GM12878 (cell line): Measurements from ENCODE around the gene EPHA4. TPM values are rescaled to one million over a fixed set of nuclear protein-coding genes. Genes with fewer than 3 reads are reported as not detected.

Experiments used
- ATAC-seq: fragments of 200-7000 bp; cut with Tn5 transposase; 3 replicates; pipeline ENCODE4 v1.9.1; 2020; ENCODE audit warnings: mild to moderate bottlenecking, moderate library complexity
- BruUV-seq: library from RNA; stranded (reverse); fragments of 400-500 nt; replicated peaks from 2 replicates; lab custom pipeline; 2021; lab: Mats Ljungman, UMichigan
- CTCF ChIA-PET: fragments of 300-600 bp; sonication (Branson Sonifier 250); formaldehyde crosslinking; extraction: SDS; loops from one replicate; lab custom pipeline; 2021; ENCODE audit warnings: inconsistent platforms; lab: Yijun Ruan, JAX
- POLR2A ChIA-PET: fragments of 350-600 bp; formaldehyde crosslinking; extraction: SDS; loops from one replicate; lab custom pipeline; 2021; ENCODE audit warnings: inconsistent platforms; lab: Charles Lee
- RAD21 ChIA-PET: fragments of 300-600 bp; sonication (Branson Sonifier 250); formaldehyde crosslinking; loops from one replicate; lab custom pipeline; 2023; ENCODE audit warnings: antibody characterized with exemption; ENCODE audit not compliant: unreplicated experiment; lab: Charles Lee
- SMC1A ChIA-PET: fragments of 300-600 bp; sonication (Branson Sonifier 250); formaldehyde crosslinking; loops from one replicate; lab custom pipeline; 2023; ENCODE audit not compliant: unreplicated experiment, uncharacterized antibody; lab: Charles Lee
- DNase-seq: peaks from one replicate; pipeline ENCODE4 v3.0.0-alpha.2; 2011; ENCODE audit warnings: low read depth, low spot score
- FAIRE-seq: peaks from 3 replicates; lab custom pipeline; 2011; peaks lifted over from hg19 to GRCh38; lab: Jason Lieb, UNC
- H2AFZ ChIP-seq: 2 replicates; pipeline ENCODE4 v1.6.0; 2011; ENCODE audit warnings: low read depth, low read length, control low read depth; ENCODE audit not compliant: control insufficient read depth
- H3K27ac ChIP-seq: 2 replicates; pipeline ENCODE4 v1.5.1; 2011; ENCODE audit warnings: control low read depth; ENCODE audit not compliant: control insufficient read depth, insufficient read depth
- H3K27me3 ChIP-seq, 2 experiments: replicated peaks in 1 of 2; 2 replicates each; pipeline versions ENCODE4 v1.6.0 to v1.6.1; 2011; ENCODE audit warnings: low read length in 1 of 2; ENCODE audit not compliant: control insufficient read depth in 2 of 2, insufficient read depth in 2 of 2
- H3K36me3 ChIP-seq, 2 experiments: 2 replicates each; pipeline ENCODE4 v1.5.1; 2011; ENCODE audit warnings: low read length in 1 of 2; ENCODE audit not compliant: control insufficient read depth in 2 of 2, insufficient read depth in 2 of 2
- H3K4me1 ChIP-seq: 2 replicates; pipeline ENCODE4 v1.6.1; 2011; ENCODE audit warnings: mild to moderate bottlenecking, low read length, moderate library complexity, mixed read lengths; ENCODE audit not compliant: control insufficient read depth, insufficient read depth
- H3K4me2 ChIP-seq: 2 replicates; pipeline ENCODE4 v1.6.0; 2011; ENCODE audit warnings: control low read depth; ENCODE audit not compliant: control insufficient read depth, insufficient read depth
- H3K4me3 ChIP-seq: fragments of 200-600 bp; sonication (generic); 2 replicates; pipeline ENCODE4 v1.5.1; 2016
- H3K79me2 ChIP-seq: 2 replicates; pipeline ENCODE4 v1.6.0; 2011; ENCODE audit warnings: low read length; ENCODE audit not compliant: control insufficient read depth, insufficient read depth
- H3K9ac ChIP-seq: 2 replicates; pipeline ENCODE4 v1.8.0; 2011; ENCODE audit warnings: low read length, control low read depth, mixed read lengths; ENCODE audit not compliant: control insufficient read depth, insufficient read depth
- H3K9me3 ChIP-seq: replicated peaks from 3 replicates; pipeline ENCODE4 v1.5.1; 2011; ENCODE audit warnings: mild to moderate bottlenecking, low read length; ENCODE audit not compliant: control insufficient read depth, insufficient read depth
- H4K20me1 ChIP-seq: 2 replicates; pipeline ENCODE4 v1.6.0; 2011; ENCODE audit not compliant: control insufficient read depth, insufficient read depth
- CBX5 ChIP-seq: sonication (generic); IDR thresholded peaks from 2 replicates; pipeline ENCODE4 v1.6.1; 2016; ENCODE audit warnings: low read depth, moderate library complexity, mild to moderate bottlenecking, inconsistent platforms
- CHD2 ChIP-seq: IDR thresholded peaks from 2 replicates; pipeline ENCODE4 v1.6.1; 2011; ENCODE audit warnings: low read depth, low read length, improper control_type of control experiment, borderline replicate concordance
- MEF2B ChIP-seq: fragments of 450-650 bp; IDR thresholded peaks from 2 replicates; pipeline ENCODE4 v1.6.1; 2018; ENCODE audit warnings: mild to moderate bottlenecking, moderate library complexity; ENCODE audit not compliant: partially characterized antibody, poor library complexity, severe bottlenecking
- MTA3 ChIP-seq: IDR thresholded peaks from 2 replicates; pipeline ENCODE4 v1.6.1; 2012; ENCODE audit warnings: low read length, inconsistent platforms, borderline replicate concordance
- MYB ChIP-seq: fragments of 150-350 bp; IDR thresholded peaks from 2 replicates; pipeline ENCODE4 v1.6.1; 2014; ENCODE audit warnings: mild to moderate bottlenecking, low read depth, low read length, borderline replicate concordance
- SMC3 ChIP-seq: IDR thresholded peaks from 2 replicates; pipeline ENCODE4 v1.6.1; 2011; ENCODE audit warnings: low read length, improper control_type of control experiment, borderline replicate concordance
- WGBS: methylation state at CpG from one replicate; pipeline ENCODE4 v1.1.6; 2016; ENCODE audit warnings: low lambda C conversion rate; ENCODE audit not compliant: insufficient replicate concordance, insufficient coverage; ENCODE audit errors: missing lambda C conversion rate; 5-methylcytosine and 5-hydroxymethylcytosine counted together
- in situ Hi-C: fragments of 300-500 bp; cut with MboI; formaldehyde crosslinking; loops from 9 replicates; pipeline ENCODE4 v1.14.3; 2018; ENCODE audit warnings: mixed read lengths
- intact Hi-C: fragments of 100-400 bp; cut with micrococcal nuclease; formaldehyde crosslinking; loops from one replicate; pipeline ENCODE4 v1.14.2; 2022; ENCODE audit not compliant: unreplicated experiment
- polyA plus RNA-seq, 11 experiments: library from polyadenylated mRNA; depleted of rRNA in 4 of 11; unstranded in 6 of 11; stranded (reverse) in 5 of 11; fragments of >200 nt; fragmentation: Nextera tagmentation in 4 of 11; fragmentation: Illumina TruSeq in 1 of 11; extraction: Ambion mirVana in 4 of 11; extraction: Trizol in 1 of 11; gene quantifications; 1 replicate in 1 of 11; 2 replicates in 10 of 11; pipeline versions ENCODE4 v1.2.1 to v1.2.3, GENCODE V29; 2011 to 2016; ENCODE audit warnings: inconsistent platforms in 2 of 11, missing spikeins in 2 of 11, low read depth in 1 of 11
- total RNA-seq, 4 experiments: library from RNA; depleted of rRNA in 3 of 4; stranded (reverse); fragments of >200 nt in 3 of 4; fragmentation: Illumina TruSeq in 1 of 4; extraction: Trizol in 1 of 4; gene quantifications; 2 replicates each; pipeline versions ENCODE4 v1.2.1 to v1.2.3, GENCODE V29; 2013 to 2021
- TF ChIP-seq, protein P1 (sequence below): fragments of 450-650 bp; IDR thresholded peaks from 2 replicates; pipeline ENCODE4 v1.6.1; 2018; ENCODE audit warnings: borderline replicate concordance, mild to moderate bottlenecking; ENCODE audit not compliant: partially characterized antibody
- TF ChIP-seq, protein P2 (sequence below), 3 experiments: IDR thresholded peaks in 2 of 3; conservative IDR thresholded peaks in 1 of 3; 2 replicates each; pipeline ENCODE4 v1.5.1; 2011; ENCODE audit warnings: low read depth in 3 of 3, low read length in 3 of 3, mild to moderate bottlenecking in 3 of 3, control low read depth in 2 of 3, moderate library complexity in 2 of 3, inconsistent platforms in 1 of 3, mixed read lengths in 1 of 3; ENCODE audit not compliant: control insufficient read depth in 2 of 3, insufficient read depth in 1 of 3; ENCODE audit errors: extremely low read depth in 1 of 3

Gene EPHA4
- total and polyA plus RNA-seq, 10 of the 15 experiments (the other 5 are each of a cell fraction or from before 2014, with no cell fraction given): 0.06 to 1.5 (median 0.33) TPM; not detected in 1

DNA sequence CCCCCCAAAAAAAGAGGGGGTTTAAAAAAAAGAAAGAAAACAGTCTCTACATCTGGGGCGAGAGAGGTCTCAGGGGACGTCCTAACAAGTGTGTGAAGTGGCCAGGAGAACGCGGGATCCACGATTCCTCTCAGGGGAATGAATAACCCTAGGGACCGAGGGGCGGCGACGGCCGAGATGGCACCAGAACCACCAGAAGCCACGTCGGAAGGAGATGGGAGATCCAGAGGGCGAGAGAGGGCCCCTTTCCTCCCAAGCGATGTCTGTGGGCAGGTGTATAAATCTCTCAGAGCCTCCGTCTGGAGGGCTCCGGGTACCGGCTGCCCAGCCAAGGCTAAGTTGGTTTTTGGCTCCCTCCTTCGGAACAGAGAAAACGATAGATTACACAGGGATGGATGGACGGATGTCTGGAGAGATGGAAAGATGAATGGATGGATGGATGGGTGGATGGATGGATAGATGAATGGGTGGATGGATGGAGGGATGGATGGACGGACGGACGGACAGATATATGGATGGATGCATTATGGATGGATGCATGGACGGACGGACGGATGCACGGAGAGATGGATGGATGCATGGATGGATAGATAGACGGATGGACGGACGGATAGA is 1.7 kb downstream of the EPHA4 start:
- ChIA-PET CTCF (no interaction called here), SMC1A (no interaction called here), RAD21 (no interaction called here), POLR2A (no interaction called here)
- Histone ChIP-seq H3K4me1 (peaks cover 14% of the 10 kb centered on the region), H3K4me3 (no peak overlapping the region), H3K9me3 (no peaks in the 10 kb centered on the region), H3K27me3 (peaks cover 0 to 16% of the 10 kb centered on the region in 2 experiments; a peak in 3 of 4 replicates), H3K4me2 (0 out of 2 replicates have a peak overlapping the region, but pooled peaks have one; percentile 9), H2AFZ (no peak overlapping the region), H3K36me3 (no peaks in the 10 kb centered on the region), H3K27ac (no peak overlapping the region), H3K9ac (no peak overlapping the region), H3K79me2 (no peaks in the 10 kb centered on the region), H4K20me1 (no peaks in the 10 kb centered on the region)
- FAIRE-seq (no peak), ATAC-seq (no peak), DNase-seq (no peak)
- intact Hi-C loops (loop anchor here (5.0 to 10.0 kb wide), 11 partner anchors 183 to 1576 kb away; no protein-coding TSS in a partner anchor), in situ Hi-C loops (loop anchor here (5.0 to 10.0 kb wide), 2 partner anchors 883 to 1846 kb away; no protein-coding TSS in a partner anchor)
- WGBS: 7% methylated on average over 29 of the region's 30 CpGs
- no peak for TF ChIP-seq MYB
- TF ChIP-seq MEF2B: peak; percentile 75
- no peak for TF ChIP-seq CBX5
- TF ChIP-seq CHD2: no peak
- no peak for TF ChIP-seq MTA3
- TF ChIP-seq, protein P1, sequence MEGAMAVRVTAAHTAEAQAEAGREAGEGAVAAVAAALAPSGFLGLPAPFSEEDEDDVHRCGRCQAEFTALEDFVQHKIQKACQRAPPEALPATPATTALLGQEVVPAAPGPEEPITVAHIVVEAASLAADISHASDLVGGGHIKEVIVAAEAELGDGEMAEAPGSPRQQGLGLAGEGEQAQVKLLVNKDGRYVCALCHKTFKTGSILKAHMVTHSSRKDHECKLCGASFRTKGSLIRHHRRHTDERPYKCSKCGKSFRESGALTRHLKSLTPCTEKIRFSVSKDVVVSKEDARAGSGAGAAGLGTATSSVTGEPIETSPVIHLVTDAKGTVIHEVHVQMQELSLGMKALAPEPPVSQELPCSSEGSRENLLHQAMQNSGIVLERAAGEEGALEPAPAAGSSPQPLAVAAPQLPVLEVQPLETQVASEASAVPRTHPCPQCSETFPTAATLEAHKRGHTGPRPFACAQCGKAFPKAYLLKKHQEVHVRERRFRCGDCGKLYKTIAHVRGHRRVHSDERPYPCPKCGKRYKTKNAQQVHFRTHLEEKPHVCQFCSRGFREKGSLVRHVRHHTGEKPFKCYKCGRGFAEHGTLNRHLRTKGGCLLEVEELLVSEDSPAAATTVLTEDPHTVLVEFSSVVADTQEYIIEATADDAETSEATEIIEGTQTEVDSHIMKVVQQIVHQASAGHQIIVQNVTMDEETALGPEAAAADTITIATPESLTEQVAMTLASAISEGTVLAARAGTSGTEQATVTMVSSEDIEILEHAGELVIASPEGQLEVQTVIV: peak; percentile 14
- TF ChIP-seq, protein P2, sequence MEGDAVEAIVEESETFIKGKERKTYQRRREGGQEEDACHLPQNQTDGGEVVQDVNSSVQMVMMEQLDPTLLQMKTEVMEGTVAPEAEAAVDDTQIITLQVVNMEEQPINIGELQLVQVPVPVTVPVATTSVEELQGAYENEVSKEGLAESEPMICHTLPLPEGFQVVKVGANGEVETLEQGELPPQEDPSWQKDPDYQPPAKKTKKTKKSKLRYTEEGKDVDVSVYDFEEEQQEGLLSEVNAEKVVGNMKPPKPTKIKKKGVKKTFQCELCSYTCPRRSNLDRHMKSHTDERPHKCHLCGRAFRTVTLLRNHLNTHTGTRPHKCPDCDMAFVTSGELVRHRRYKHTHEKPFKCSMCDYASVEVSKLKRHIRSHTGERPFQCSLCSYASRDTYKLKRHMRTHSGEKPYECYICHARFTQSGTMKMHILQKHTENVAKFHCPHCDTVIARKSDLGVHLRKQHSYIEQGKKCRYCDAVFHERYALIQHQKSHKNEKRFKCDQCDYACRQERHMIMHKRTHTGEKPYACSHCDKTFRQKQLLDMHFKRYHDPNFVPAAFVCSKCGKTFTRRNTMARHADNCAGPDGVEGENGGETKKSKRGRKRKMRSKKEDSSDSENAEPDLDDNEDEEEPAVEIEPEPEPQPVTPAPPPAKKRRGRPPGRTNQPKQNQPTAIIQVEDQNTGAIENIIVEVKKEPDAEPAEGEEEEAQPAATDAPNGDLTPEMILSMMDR (IDR thresholded peaks at IDR 0.05 in 2 of 3, conservative IDR thresholded peaks at IDR 0.05 in 1 of 3; ENCODE audit: control insufficient read depth in 2 of 3, extremely low read depth in 1 of 3, insufficient read depth in 1 of 3, low read depth in 3 of 3, low read length in 3 of 3): peak in 1 of 3 experiments; percentile 29; a peak in 1 of 6 replicates
- TF ChIP-seq SMC3: peak; percentile 16; the same call in 1 of the 2 replicates
- BruUV-seq: no TSS peak
